GM12801 (cell line): ENCODE results near the gene COL4A4.

Experiments
- TF ChIP-seq, protein P1 (sequence below): IDR thresholded peaks from one replicate; pipeline ENCODE4 v1.5.1; 2011; ENCODE audit warnings: control low read depth; ENCODE audit not compliant: insufficient read length; ENCODE audit errors: extremely low read depth

The COL4A4 gene

DNA sequence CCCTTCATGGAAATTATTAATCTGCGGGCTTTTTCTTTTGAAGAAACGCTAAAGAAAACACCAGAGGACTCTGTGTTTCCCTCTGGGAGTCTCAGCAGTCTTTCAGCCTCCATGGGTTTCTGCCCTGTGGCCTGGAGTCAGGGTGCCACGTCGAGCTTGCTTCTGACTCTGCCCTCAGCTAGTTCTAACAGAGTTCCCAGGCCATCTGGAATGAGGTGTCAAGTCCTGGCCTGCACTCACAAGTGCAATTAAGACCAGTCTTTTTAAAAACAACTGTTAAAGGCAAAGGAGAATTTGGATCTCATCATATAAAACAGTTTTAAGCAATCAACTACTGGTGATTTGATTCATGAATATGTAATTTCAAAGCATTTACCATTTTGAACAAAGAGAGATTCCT, 170.8 kb downstream of the COL4A4 start:
- TF ChIP-seq, protein P1, sequence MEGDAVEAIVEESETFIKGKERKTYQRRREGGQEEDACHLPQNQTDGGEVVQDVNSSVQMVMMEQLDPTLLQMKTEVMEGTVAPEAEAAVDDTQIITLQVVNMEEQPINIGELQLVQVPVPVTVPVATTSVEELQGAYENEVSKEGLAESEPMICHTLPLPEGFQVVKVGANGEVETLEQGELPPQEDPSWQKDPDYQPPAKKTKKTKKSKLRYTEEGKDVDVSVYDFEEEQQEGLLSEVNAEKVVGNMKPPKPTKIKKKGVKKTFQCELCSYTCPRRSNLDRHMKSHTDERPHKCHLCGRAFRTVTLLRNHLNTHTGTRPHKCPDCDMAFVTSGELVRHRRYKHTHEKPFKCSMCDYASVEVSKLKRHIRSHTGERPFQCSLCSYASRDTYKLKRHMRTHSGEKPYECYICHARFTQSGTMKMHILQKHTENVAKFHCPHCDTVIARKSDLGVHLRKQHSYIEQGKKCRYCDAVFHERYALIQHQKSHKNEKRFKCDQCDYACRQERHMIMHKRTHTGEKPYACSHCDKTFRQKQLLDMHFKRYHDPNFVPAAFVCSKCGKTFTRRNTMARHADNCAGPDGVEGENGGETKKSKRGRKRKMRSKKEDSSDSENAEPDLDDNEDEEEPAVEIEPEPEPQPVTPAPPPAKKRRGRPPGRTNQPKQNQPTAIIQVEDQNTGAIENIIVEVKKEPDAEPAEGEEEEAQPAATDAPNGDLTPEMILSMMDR: no peak

DNA sequence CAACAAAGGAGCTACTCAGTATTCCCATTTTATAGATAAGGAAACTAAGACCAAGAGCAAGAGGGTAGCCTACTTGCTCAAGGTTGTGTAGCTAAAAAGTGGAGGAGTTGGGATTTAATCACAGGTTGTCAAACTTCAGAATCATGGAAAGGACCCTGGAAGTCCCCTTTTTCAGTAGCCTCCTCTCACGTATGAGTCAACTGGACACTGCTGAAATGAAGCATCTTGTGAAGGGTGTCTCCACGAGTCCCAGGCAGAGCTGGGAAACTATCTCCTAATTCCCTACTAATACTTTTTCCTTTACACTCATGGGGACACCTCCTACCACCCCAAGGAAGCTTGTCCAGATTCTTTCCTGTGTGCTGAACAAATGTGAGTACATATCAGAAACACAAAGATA, 172.3 kb downstream of the COL4A4 start:
- TF ChIP-seq, protein P1: no peak

DNA sequence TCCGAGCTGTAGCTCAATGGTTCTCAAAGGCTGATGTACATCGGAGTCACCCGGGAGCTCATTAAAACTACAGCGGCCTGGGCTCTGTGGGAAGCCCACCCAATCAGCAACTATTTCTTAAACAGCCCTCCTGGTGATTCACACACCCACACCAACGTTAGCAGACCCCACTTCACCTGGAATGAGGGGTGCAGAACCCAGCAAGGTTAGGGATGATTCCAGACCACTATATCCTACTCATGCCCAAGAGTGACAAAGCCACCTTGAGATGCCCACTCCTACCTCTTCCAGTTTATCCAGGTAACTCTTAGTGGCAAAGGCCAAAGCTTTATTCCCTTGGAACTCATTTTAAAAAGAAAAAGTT, 178.4 kb downstream of the COL4A4 start:
- TF ChIP-seq, protein P1: no peak

GRCh38 chr2:226984750-226985582, 179.0 kb downstream of the COL4A4 start:
- TF ChIP-seq, protein P1: no peak

- TF ChIP-seq, protein P1: no peak
Observed at GRCh38 chr2:226983895-226984749, 179.9 kb downstream of the COL4A4 start.

DNA sequence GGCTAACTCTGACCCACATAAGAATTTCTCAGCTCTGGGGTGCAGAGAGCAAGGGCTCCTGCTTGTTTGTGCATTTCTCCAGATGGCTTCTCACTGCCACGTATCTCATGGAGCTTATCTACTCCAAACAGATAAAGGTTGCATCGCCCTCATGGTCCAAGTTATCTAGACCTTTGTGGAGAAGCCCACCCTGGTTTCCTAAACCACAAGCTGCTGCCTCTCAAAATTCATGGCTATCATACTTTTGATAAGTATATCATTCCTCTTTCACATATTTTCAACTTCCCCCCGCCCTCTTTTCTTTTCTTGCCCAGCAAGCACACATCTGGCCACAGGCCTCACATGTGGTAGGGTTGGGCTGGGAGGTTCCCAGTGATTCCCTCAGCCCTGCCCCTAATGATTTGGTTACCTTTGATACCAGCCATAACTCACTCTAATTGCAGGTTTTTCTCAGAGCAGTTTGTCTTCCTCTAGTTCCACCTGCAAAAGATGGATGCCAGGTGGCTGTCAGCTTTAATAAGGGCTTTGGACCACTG, 182.1 kb downstream of the COL4A4 start:
- TF ChIP-seq, protein P1: no peak

- TF ChIP-seq, protein P1: no peak
Observed at GRCh38 chr2:226979004-226979403, 185.0 kb downstream of the COL4A4 start.
